ENCODE data around the gene BDKRB2.
"Not testable (repeated sequence)": the region's sequence is repeated elsewhere in the genome, so short reads cannot be mapped to it uniquely, and the experiment has no call there.

DNA sequence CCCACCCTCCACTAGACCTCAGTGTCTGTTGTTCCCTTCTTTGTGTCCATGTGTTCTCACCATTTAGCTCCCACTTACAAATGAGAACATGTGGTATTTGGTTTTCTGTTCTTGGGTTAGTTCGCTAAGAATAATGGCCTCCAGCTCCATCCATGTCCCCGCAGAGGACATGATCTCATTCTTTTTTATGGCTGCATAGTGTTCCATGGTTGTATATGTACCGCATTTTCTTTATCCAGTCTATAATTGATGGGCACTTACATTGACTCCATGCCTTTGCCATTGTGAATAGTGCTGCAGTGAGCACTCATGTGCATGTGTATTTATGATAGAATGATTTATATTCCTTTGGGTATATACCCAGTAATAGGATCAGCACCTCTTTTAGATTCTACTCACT is 40.4 kb downstream of the BDKRB2 start:
- TF ChIP-seq POLR2A (IDR thresholded peaks at IDR 0.05; ENCODE audit: low read length); GATA1 (IDR thresholded peaks at IDR 0.05; ENCODE audit: low read depth, low read length): not testable (repeated sequence)
